Measurements from ENCODE around the gene SBF2.
"Not testable (repeated sequence)": the region's sequence is repeated elsewhere in the genome, so short reads cannot be mapped to it uniquely, and the experiment has no call there.

SBF2 gene

DNA sequence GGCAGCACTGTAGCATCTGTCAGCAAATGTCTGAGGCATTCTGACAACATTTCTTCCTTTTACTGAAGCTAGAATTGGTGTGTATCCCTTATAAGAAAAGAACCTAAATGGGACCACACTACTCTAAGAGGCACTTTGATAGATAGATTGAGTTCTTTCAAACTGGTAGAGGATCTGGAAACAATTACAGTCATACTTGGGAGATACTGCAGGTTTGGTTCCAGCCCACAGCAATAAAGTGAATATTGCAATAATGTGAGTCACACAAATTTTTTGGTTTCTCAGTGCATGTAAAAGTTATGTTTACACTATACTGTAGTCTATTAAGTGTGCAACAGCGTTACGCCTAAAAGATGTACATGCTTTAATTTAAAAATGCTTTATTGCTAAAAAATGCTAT is 96.9 kb downstream of the SBF2 start:
- no peak for DNase-seq (ENCODE audit: low read depth in 2 of 2)

DNA sequence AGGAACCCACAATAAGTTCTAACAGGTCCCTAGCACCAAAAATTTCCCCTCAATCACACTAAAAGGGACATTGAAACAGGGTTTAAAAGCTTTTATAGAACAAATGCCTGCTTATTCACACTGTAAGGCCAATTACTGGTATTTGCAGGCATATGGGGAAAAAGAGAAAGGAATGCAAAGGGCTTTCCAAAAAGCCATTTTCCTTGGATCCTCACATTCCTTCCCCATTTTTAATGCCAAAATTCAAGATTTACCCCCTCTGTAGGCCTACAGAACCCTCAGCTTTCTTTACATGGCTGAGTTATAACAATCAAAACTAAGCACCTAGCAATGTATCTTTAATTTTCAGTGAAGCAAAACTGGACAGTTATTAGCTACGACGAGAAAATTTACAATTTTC is 102.0 kb downstream of the SBF2 start:
- no peak for DNase-seq (ENCODE audit: low read depth in 2 of 2)

DNA sequence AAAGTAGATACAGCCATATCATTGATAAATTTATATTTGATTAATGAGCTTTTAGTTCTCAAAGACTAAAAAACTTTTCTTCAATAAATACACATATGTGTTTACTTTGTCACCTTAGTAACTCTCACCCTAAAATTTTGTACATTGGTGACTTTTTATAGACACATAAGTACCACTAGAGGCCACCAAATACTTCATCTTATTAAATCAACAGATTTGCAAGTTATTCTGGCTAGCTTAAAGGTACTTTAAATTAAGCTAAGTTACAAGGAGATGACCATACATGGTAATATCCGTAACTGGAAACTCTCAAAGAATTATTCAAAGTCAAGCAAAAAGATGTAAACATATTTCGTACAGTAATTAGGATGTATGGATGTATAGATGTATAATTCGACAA is 112.2 kb downstream of the SBF2 start:
- no peak for DNase-seq (ENCODE audit: low read depth in 2 of 2)

GRCh38 chr11:10164621-10165020 is 129.4 kb downstream of the SBF2 start:
- DNase-seq (ENCODE audit: low read depth in 2 of 2): no peak

DNA sequence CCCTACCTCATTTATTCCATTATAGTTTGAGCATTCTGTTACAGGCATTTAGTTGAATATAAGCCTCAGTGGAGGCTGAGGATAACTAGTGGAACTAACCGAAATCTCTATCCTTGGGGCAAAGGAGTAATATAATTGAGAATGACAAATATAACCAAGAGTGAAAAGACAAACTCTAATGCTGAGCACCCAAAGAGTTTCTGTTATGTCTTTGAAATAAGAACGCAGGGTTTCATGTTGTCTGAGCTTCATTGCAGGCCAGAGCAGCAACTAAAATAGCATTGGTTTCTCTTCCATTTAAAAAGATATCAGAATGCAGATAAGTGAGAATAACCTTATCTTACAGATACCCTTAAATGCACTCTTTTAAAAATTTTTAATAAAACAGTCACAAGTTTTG is 131.8 kb downstream of the SBF2 start:
- no peak for DNase-seq (ENCODE audit: low read depth in 2 of 2)

DNA sequence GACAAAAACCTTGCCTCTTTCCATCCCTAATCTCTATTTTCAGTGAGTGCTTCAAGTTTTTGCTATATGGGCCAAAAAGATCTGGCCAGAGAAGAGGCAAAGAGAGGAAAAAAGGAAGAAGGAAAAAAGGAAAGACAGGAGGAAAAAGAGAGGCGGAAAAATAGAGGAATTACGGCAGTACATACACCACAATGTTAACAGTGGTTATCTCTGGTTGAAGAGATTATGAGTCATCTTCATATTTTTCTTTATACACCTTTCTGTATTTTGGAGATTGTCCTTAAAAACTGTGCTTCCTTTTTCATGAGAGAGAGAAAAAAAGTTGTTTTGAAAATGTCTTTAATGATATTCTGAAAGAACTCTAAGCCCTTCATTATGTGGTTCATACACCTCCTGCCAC is 133.7 kb downstream of the SBF2 start:
- DNase-seq (ENCODE audit: low read depth in 2 of 2): no peak

GRCh38 chr11:10158461-10158860 is 135.6 kb downstream of the SBF2 start:
- no peak for DNase-seq (ENCODE audit: low read depth in 2 of 2)

DNA sequence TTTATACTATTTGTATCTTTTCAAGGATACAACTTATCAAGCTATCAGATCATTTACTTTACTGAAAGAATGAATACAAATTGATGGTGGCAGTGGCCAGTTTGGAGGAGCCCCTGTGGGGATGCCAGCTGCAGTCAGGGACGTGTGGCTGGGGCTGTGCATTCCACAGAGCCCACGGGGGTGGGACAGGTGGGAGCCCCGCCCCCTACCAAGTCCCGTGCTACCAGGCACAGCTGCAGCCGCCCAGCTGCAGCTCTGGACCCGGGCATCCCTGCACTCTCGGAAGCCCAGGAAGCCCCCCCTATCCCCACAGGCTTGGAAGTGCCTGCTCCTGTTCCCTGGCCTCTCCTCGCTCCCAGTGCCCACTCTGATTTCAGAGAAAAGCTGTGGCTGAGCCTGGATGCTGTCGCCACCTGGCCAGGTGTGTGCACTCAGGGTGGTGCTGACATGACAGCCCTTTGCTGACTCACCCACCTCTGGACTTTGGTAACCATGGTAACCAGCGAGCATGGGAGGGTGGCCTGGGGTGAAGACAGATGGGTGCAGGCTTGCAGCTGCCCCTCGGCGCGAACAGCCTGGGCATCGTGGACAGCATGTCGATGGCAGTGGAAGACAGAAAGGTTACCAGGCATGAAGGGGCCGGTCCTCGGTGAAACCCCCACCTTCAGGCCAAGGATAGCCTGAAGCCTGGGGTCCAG is 138.1 kb downstream of the SBF2 start:
- DNase-seq (ENCODE audit: low read depth in 2 of 2): no peak

GRCh38 chr11:10150800-10151199 is 143.2 kb downstream of the SBF2 start:
- DNase-seq (ENCODE audit: low read depth in 2 of 2): no peak

DNA sequence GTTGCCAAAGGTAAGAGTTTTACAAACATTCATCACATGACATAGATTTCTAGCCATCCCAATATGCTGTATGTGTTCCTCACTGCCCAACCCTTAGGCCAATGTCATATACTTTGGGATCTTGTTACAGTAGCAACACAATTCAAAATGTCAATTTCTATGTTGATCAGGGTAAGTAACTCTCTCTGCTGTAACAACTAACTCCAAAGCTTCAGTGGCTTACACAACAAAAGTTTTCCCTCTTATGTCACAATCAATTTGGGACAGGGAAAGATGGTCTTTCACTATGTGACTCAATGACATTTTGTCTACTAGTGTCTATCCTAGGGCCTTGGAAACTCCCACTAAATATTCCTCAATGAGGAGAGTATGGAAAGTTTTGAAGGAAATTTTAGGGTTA is 144.5 kb downstream of the SBF2 start:
- no peak for DNase-seq (ENCODE audit: low read depth in 2 of 2)

DNA sequence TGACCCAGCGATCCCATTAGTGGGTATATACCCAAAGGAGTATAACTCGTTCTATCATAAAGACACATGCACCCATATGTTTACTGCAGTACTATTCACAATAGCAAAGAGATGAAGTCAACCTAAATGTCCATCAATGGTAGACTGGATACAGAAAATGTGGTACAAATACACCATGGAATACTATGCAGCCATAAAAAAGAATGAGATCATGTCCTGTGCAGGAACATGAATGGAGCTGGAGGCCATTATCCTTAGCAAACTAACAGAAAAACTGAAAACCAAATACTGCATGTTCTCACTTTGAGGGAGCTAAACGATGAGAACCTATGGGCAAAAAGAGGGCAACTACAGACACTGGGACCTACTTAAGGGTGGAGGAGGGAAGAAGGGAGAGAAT is 146.8 kb downstream of the SBF2 start:
- no peak for DNase-seq (ENCODE audit: low read depth in 2 of 2)

- no peak for DNase-seq (ENCODE audit: low read depth in 2 of 2)
Measured at GRCh38 chr11:10144954-10145353, 149.1 kb downstream of the SBF2 start.

- DNase-seq (ENCODE audit: low read depth in 2 of 2): no peak
Measured at GRCh38 chr11:10139656-10140055, 154.4 kb downstream of the SBF2 start.

- DNase-seq (ENCODE audit: low read depth in 2 of 2): no peak
Measured at GRCh38 chr11:10139143-10139542, 154.9 kb downstream of the SBF2 start.

- DNase-seq (ENCODE audit: low read depth in 2 of 2): no peak
Measured at GRCh38 chr11:10134975-10135481, 159.0 kb downstream of the SBF2 start.

- not testable (repeated sequence) for DNase-seq (ENCODE audit: low read depth in 2 of 2)
Measured at GRCh38 chr11:10134226-10134625, 159.8 kb downstream of the SBF2 start.

DNA sequence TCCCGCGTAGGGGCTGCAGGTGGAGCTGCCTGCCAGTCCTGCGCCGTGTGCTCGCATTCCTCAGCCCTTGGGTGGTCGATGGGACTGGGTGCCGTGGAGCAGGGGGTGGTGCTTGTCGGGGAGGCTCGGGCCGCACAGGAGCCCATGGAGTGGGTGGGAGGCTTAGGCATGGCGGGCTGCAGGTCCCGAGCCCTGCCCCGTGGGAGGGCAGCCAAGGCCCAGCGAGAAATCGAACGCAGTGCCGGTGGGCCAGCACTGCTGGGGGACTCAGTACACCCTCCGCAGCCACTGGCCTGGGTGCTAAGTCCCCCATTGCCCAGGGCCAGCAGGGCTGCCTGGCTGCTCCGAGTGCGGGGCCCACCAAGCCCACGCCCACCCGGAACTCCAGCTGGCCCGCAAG is 160.8 kb downstream of the SBF2 start:
- not testable (repeated sequence) for DNase-seq (ENCODE audit: low read depth in 2 of 2)

- DNase-seq (ENCODE audit: low read depth in 2 of 2): no peak
Measured at GRCh38 chr11:10130875-10131274, 163.1 kb downstream of the SBF2 start.

DNA sequence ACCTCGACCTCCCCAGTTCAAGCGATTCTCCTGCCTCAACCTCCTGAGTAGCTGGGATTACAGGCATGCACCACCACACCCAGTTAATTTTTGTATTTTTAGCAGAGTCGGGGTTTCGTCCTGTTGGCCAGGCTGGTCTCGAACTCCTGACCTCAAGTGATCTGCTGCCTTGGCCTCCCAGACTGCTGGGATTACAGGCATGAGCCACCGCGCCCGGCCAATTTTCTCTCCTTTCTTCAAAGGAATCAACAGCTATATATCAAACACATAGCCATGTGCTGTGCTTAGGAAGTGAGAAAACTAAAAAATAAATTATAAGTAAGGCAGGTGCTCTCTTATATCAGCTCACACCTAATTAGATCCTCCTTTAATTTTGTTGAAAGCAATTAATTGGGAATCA is 164.8 kb downstream of the SBF2 start:
- DNase-seq (ENCODE audit: low read depth in 2 of 2): not testable (repeated sequence)

- no peak for DNase-seq (ENCODE audit: low read depth in 2 of 2)
Measured at GRCh38 chr11:10125522-10126133, 168.4 kb downstream of the SBF2 start.

DNA sequence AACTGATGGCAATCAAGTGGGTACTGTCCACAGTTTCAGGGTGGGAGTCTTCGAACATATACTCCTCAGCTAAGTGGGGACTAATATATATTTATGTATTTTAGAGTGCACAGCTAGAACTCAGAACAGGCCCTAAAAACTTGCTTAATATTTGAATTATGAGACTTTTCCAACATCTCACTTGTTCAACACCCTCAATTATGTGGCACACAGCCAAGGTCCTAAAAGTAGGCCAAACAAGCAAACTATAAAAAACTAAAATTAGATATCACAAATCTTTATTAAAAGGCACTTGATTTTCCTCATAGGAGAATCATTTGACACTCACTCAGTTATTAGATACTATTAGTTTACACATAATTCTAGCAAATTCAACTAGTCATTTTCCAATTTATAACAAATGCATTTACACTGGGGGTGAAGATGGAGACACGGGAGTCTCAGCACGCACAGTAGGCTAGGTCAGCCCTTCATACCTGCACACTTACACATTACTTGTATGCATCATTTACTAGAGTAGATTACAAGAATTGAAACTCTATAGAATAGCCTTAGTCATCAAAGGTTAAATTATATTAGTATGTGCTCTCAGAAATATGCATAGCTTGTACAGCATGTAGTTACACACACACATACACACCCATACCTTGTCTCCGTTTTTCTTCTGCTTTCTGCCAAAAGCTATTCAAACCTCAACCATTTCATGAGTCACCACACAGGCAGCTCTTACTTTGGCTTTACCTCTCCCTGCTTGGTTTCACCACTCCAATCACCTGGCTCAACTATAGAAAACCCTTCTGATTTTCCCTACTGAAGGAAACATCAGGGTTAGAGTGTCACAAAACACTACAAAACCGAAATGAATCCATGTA is 171.5 kb downstream of the SBF2 start:
- DNase-seq (ENCODE audit: low read depth in 2 of 2): no peak

DNA sequence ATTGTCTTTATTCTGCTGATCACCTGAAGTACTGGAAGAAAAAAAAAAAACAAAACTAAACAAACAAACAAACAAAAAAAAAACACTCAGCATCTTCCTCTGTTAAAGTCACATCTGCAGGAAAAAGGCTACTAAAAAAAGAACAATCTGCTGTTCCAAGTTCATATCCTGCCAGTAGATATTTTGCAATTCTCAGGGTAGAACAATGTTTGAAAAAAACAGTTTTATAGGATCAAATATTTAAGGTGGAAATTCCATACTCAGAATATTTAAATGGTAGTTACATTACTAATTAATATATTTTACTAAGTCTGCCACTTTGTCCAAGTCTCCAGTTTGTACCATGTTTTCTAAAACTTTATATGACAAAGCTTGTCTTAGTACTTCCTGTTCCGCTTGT is 175.2 kb downstream of the SBF2 start:
- DNase-seq (ENCODE audit: low read depth in 2 of 2): no peak

All from stimulated activated CD8-positive, alpha-beta memory T cell treated with anti-CD3 and anti-CD28 coated beads, Interleukin-15, amount 100 ng/mL, for 48 hours (primary cell).